HL-60 (cell line): ENCODE results near the gene PRRT1.

Source experiments
- DNase-seq, 2 experiments: peaks; one replicate each; pipeline ENCODE4 v3.0.0-alpha.2; 2010 to 2020; ENCODE audit warnings: low read depth in 1 of 2, low spot score in 1 of 2
- H3K27ac ChIP-seq: fragments of 250-450 bp; sonication (Bioruptor Pico); replicated peaks from 2 replicates; pipeline ENCODE4 v1.5.1; 2020; ENCODE audit warnings: mild to moderate bottlenecking, moderate library complexity
- H3K27me3 ChIP-seq: fragments of 250-450 bp; sonication (Bioruptor Pico); 2 replicates; pipeline ENCODE4 v1.5.1; 2021; ENCODE audit warnings: mild to moderate bottlenecking, moderate library complexity; ENCODE audit not compliant: insufficient read depth, poor library complexity, severe bottlenecking
- H3K4me3 ChIP-seq: replicated peaks from 2 replicates; pipeline ENCODE4 v1.5.1; 2011; ENCODE audit warnings: mild to moderate bottlenecking, control low read depth, low read length; ENCODE audit not compliant: insufficient read depth
- GABPA ChIP-seq: IDR thresholded peaks from 2 replicates; pipeline ENCODE4 v1.6.1; 2012; ENCODE audit warnings: low read depth
- POLR2AphosphoS5 ChIP-seq: IDR thresholded peaks from 2 replicates; pipeline ENCODE4 v1.6.1; 2012; ENCODE audit warnings: low read depth
- SPI1 ChIP-seq: IDR thresholded peaks from 2 replicates; pipeline ENCODE4 v1.6.1; 2012; ENCODE audit warnings: low read depth, mild to moderate bottlenecking, borderline replicate concordance
- TF ChIP-seq, protein P1 (sequence below): IDR thresholded peaks from one replicate; pipeline ENCODE4 v1.5.1; 2011; ENCODE audit warnings: low read length, control low read depth, inconsistent platforms; ENCODE audit not compliant: insufficient read depth
- TF ChIP-seq, protein P2 (sequence below): IDR thresholded peaks from 2 replicates; pipeline ENCODE4 v1.6.1; 2012; ENCODE audit warnings: low read depth; ENCODE audit not compliant: insufficient replicate concordance

Gene PRRT1

DNA sequence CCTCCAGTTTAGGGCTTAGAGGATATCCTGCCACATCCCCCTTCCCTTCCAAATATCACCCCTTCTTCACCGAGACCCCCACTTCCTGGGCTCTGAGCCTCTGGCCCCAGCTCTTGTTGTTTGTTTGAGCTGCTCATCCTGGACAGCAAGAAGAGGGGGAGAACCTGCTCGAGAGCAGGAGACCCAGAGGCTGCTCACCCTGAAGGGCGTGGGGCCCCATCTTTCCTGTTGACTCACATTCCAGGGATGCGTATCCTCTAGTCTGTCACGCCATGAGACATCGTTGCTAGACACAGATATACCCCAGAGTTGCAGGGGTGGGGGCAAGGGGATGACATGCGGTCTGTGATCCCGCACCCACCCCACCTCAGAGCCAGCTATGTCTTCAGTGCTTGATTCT is 36.9 kb downstream of the PRRT1 start:
- no peak for DNase-seq
- H3K27me3 ChIP-seq, result peaks cover 1% of the 10 kb centered on the region
- no peak overlapping the region for H3K4me3 ChIP-seq
- TF ChIP-seq POLR2AphosphoS5, result no peak
- no peak for TF ChIP-seq SPI1
- TF ChIP-seq, protein P1, sequence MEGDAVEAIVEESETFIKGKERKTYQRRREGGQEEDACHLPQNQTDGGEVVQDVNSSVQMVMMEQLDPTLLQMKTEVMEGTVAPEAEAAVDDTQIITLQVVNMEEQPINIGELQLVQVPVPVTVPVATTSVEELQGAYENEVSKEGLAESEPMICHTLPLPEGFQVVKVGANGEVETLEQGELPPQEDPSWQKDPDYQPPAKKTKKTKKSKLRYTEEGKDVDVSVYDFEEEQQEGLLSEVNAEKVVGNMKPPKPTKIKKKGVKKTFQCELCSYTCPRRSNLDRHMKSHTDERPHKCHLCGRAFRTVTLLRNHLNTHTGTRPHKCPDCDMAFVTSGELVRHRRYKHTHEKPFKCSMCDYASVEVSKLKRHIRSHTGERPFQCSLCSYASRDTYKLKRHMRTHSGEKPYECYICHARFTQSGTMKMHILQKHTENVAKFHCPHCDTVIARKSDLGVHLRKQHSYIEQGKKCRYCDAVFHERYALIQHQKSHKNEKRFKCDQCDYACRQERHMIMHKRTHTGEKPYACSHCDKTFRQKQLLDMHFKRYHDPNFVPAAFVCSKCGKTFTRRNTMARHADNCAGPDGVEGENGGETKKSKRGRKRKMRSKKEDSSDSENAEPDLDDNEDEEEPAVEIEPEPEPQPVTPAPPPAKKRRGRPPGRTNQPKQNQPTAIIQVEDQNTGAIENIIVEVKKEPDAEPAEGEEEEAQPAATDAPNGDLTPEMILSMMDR, result no peak
- TF ChIP-seq, protein P2, sequence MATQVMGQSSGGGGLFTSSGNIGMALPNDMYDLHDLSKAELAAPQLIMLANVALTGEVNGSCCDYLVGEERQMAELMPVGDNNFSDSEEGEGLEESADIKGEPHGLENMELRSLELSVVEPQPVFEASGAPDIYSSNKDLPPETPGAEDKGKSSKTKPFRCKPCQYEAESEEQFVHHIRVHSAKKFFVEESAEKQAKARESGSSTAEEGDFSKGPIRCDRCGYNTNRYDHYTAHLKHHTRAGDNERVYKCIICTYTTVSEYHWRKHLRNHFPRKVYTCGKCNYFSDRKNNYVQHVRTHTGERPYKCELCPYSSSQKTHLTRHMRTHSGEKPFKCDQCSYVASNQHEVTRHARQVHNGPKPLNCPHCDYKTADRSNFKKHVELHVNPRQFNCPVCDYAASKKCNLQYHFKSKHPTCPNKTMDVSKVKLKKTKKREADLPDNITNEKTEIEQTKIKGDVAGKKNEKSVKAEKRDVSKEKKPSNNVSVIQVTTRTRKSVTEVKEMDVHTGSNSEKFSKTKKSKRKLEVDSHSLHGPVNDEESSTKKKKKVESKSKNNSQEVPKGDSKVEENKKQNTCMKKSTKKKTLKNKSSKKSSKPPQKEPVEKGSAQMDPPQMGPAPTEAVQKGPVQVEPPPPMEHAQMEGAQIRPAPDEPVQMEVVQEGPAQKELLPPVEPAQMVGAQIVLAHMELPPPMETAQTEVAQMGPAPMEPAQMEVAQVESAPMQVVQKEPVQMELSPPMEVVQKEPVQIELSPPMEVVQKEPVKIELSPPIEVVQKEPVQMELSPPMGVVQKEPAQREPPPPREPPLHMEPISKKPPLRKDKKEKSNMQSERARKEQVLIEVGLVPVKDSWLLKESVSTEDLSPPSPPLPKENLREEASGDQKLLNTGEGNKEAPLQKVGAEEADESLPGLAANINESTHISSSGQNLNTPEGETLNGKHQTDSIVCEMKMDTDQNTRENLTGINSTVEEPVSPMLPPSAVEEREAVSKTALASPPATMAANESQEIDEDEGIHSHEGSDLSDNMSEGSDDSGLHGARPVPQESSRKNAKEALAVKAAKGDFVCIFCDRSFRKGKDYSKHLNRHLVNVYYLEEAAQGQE, result no peak
- TF ChIP-seq GABPA, result no peak
- no peak overlapping the region for H3K27ac ChIP-seq

DNA sequence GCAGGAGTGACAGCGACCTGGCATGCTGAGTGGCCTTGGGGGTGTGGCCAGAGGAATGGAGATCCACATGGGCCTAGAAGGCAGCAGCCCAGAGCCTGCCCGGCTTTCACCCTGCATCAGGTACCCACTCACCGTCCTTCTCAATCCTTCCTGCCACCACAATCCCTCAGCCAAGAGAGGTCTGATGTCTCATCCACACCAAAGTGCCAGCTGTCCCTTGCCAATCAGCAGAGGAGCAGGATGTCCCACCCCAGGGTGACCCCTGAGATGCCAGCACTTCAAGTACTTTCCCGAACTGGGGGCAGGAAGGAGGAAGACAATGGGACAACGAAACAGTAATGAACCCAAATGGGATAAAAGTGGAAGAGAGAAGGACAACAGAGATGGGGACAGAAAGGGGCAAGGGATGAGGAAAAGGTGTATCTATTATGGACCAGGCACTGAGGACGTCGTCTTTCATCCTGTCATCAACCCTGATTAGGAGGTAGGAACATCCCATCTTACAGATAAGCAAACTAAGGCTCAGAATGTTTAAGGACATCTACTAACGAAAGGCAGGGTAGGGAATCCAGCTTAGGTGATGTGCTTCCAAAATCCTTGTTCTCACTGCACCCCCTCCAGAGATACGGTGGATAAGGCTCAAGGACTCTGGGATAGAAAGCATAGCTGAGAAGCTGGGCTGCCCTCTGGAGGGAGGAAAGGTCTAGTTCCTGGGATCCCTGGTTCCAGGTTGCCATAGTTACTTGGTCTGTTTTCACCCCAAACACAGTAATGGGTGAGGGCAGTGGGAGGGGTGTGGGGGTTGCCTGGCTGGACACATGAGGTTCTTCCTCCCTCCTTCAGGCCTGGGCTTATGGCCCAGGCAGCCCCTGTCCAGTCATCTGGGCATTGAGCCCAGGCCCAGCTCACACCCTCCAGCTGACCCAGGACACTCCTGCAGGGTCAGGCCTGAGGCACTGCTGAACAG is 38.1 kb downstream of the PRRT1 start:
- TF ChIP-seq GABPA (no peak), POLR2AphosphoS5 (no peak), SPI1 (no peak)
- TF ChIP-seq, protein P2, result no peak
- TF ChIP-seq, protein P1, result no peak
- H3K4me3 ChIP-seq, result no peak overlapping the region
- H3K27ac ChIP-seq, result no peak overlapping the region
- peaks cover 9% of the 10 kb centered on the region for H3K27me3 ChIP-seq
- no peak for DNase-seq

DNA sequence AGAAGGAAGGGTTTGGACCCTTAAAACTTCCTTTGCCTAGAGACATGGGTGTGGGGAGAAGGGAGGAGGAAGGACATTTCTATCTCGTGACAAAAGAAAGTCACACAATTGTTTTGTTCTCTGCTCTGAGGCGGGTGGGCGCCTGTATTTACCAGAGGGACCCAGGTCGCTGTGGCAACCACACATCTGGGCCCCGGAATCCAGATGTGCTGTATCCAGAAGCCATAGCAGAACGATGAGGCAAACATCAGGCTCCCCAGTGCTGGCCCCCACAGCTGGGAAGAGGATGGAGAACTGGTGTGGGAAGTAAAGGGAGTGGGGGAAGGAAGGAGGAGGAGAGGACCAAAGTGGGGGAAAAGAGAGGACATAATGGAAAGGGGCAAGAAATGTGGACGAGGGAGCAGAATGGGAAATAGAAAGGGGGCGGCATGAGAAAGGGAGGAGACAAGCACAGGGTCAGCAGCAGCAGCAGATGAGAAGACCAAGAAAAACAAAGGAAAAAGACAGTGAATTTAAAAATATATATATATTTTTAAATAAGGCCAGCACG is 39.2 kb downstream of the PRRT1 start:
- DNase-seq, result no peak
- TF ChIP-seq POLR2AphosphoS5 (no peak), GABPA (no peak), SPI1 (no peak)
- TF ChIP-seq, protein P2, result no peak
- TF ChIP-seq, protein P1, result no peak
- H3K27me3 ChIP-seq, result peaks cover 11% of the 10 kb centered on the region
- H3K27ac ChIP-seq, result no peak overlapping the region
- no peak overlapping the region for H3K4me3 ChIP-seq
